Heart left ventricle (tissue), 16 donors: ENCODE data around the gene SHANK3. TPM values are rescaled to one million over a fixed set of nuclear protein-coding genes. Genes with fewer than 3 reads are reported as not detected.

Experiments used
- ATAC-seq, 4 donors: fragments of 200-7000 bp; cut with Tn5 transposase; one replicate each; pipeline ENCODE4 v1.9.1; 2020 to 2022; ENCODE audit warnings: moderate library complexity in 4 of 4, mild to moderate bottlenecking in 3 of 4, moderate number of reproducible peaks in 1 of 4
- DNase-seq, 5 donors: peaks; one replicate each; pipeline ENCODE4 v3.0.0-alpha.2; 2020
- H3K27ac ChIP-seq, 12 donors: fragments of 200-600 bp; sonication (generic) in 4 of 12; one replicate each; pipeline versions ENCODE4 v1.5.0 to v1.8.0; 2016 to 2022; ENCODE audit warnings: mild to moderate bottlenecking in 2 of 12
- H3K27me3 ChIP-seq, 9 donors: fragments of 200-600 bp; sonication (generic) in 2 of 9; one replicate each; pipeline versions ENCODE4 v1.5.1 to v1.8.0; 2016 to 2022; ENCODE audit warnings: mild to moderate bottlenecking in 3 of 9
- H3K36me3 ChIP-seq, 9 donors: fragments of 200-600 bp; sonication (generic) in 2 of 9; one replicate each; pipeline versions ENCODE4 v1.5.0 to v1.8.0; 2018 to 2022; ENCODE audit warnings: mild to moderate bottlenecking in 2 of 9
- H3K4me1 ChIP-seq, 12 donors: fragments of 200-600 bp; sonication (generic) in 4 of 12; one replicate each; pipeline versions ENCODE4 v1.5.0 to v1.8.0; 2016 to 2022; ENCODE audit warnings: mild to moderate bottlenecking in 3 of 12
- H3K4me3 ChIP-seq, 12 donors: fragments of 200-600 bp; sonication (generic) in 4 of 12; one replicate each; pipeline versions ENCODE4 v1.5.0 to v1.8.0; 2017 to 2022; ENCODE audit warnings: mild to moderate bottlenecking in 9 of 12, moderate library complexity in 4 of 12
- H3K9me3 ChIP-seq, 12 donors: fragments of 200-600 bp; sonication (generic) in 4 of 12; one replicate each; pipeline versions ENCODE4 v1.5.0 to v1.8.0; 2016 to 2022; ENCODE audit warnings: mild to moderate bottlenecking in 1 of 12
- POLR2A ChIP-seq, 2 donors: fragments of 450-650 bp; IDR thresholded peaks; one replicate each; pipeline ENCODE4 v1.6.1; 2017; ENCODE audit warnings: antibody characterized with exemption in 2 of 2, mild to moderate bottlenecking in 2 of 2, moderate library complexity in 2 of 2
- WGBS, 4 donors: extraction: QIAGEN DNeasy Blood & Tissue Kit in 2 of 4; methylation state at CpG; one replicate each; pipeline versions ENCODE4 v1.1.5 to v1.1.7; 2013 to 2018; 5-methylcytosine and 5-hydroxymethylcytosine counted together
- intact Hi-C, 10 donors: fragments of 100-400 bp; cut with DNase I; formaldehyde crosslinking; loops; one replicate each; pipeline versions ENCODE4 v1.11.1 to v1.14.2; 2022
- polyA plus RNA-seq, 2 donors: library from polyadenylated mRNA; stranded (reverse); fragments of 200-250 nt; gene quantifications; one replicate each; pipeline ENCODE4 v1.2.3, GENCODE V29; 2013
- total RNA-seq, 9 donors: library from RNA; depleted of rRNA in 2 of 9; stranded (reverse); fragments of >200 nt in 2 of 9; fragmentation: NEBNext Ultra II Directional in 3 of 9; extraction: Animal tissue kit (Norgen Biotek cat#: 25700) in 3 of 9; gene quantifications; one replicate each; pipeline versions ENCODE4 v1.1.0 to v1.2.4, GENCODE V29; 2016 to 2023
- TF ChIP-seq, protein P1 (sequence below), 12 donors: fragments of 200-600 bp; sonication (generic) in 4 of 12; IDR thresholded peaks; one replicate each; pipeline versions ENCODE4 v1.5.0 to v1.8.0; 2018 to 2022; ENCODE audit warnings: antibody characterized with exemption in 12 of 12, mild to moderate bottlenecking in 5 of 12
- donor health status: ischemic (EF 13 %, LVEDD 7.1; RV severe dilation, severe dysfunction).
- donor health status: healthy with polysubstance abuse.
- donor health status: DM: no; HTN: yes; CAD: no.
- donor health status: DM: no; HTN: no; CAD: no.
- donor health status: ischemic (EF 25% LVEDD 6.9; RV normal size, moderate dysfunction).
- donor health status: ischemic (EF 25% LVEDD 5.7; RV mildly dilated, moderate dysfunction).
- donor health status: healthy.
- donor health status: DM: yes; HTN: yes; CAD: no.
- donor health status: ischemic (EF 35%, LVEDD 5.7; RV mildly dilated, moderate dysfunction).
- donor health status: nonischemic (EF 11% LVEDD 7.7; RV severe dilation, severe dysfunction).
- donor health status: DM: yes; HTN: yes; CAD: no.
- donor health status: PGD.
- donor health status: ischemic (EF 29% LVEDD 5.4; RV normal size, mild dysfunction).
- donor health status: nonischemic (EF 23%, LVEDD 6.1; RV moderate dilation, normal function).

The SHANK3 gene
- total and polyA plus RNA-seq, 11 donors = 11.3 to 36.0 (median 21.9) TPM

DNA sequence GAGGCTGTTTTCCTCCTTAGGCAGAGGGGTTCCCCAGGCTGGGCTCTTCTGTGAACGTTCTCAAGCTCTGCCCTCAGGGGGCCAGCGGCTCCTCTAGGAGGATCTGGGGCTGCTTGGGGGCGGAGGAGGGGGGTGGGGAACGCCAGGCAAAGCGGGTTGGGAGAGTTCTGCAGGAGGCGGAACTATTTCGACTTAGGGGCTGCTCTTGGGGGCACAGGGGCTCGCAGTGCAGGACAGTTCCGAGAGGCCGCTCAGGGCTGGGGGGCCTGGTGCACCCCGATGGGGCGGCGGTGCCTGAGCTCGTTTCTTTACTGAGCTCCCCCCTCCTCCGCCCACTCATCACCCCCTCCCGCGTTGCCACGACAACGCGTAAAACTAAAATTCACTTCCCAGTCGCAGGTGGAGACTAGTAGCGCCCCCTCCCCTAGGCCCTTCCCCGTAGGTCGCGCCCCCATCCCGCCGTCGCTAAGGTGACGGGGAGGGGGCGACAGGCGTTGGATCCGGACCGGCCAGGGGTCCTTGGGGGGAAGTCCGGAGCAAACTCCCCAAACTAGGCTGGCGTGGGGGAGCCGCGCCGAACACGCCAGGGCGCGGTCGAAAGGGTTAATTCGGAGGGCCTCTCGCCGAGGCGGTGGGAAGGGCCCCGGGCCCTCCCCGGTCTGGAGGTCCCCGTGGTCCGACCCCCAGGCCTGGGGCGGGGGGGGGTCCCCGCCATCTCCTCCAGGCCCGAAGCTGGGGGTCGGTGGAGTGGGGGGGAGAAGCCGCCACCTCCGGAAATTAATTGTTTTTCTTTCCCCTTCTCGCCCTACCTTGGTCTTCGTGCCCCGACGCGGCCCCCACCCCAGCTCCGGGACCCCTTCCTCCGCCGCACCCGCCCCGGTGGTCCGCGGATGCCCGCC, 857 bp downstream of the SHANK3 start:
- no peak for DNase-seq
- Histone ChIP-seq H3K27me3 (peaks cover 4 to 54% (median 24%) of the 10 kb centered on the region in 9 donors), H3K36me3 (peaks cover 0 to 24% (median 0%) of the 10 kb centered on the region in 9 donors), H3K9me3 (no peaks in the 10 kb centered on the region), H3K4me1 (peaks cover 0 to 51% (median 7%) of the 10 kb centered on the region in 12 donors), H3K27ac (peak overlapping the region; percentile 67 to 98 (median 90)), H3K4me3 (peak overlapping the region; percentile 42 to 92 (median 57))
- ATAC-seq = peak in 2 of 4 donors; percentile 3 to 7
- TF ChIP-seq POLR2A (IDR thresholded peaks at IDR 0.05) = no peak
- TF ChIP-seq, protein P1, sequence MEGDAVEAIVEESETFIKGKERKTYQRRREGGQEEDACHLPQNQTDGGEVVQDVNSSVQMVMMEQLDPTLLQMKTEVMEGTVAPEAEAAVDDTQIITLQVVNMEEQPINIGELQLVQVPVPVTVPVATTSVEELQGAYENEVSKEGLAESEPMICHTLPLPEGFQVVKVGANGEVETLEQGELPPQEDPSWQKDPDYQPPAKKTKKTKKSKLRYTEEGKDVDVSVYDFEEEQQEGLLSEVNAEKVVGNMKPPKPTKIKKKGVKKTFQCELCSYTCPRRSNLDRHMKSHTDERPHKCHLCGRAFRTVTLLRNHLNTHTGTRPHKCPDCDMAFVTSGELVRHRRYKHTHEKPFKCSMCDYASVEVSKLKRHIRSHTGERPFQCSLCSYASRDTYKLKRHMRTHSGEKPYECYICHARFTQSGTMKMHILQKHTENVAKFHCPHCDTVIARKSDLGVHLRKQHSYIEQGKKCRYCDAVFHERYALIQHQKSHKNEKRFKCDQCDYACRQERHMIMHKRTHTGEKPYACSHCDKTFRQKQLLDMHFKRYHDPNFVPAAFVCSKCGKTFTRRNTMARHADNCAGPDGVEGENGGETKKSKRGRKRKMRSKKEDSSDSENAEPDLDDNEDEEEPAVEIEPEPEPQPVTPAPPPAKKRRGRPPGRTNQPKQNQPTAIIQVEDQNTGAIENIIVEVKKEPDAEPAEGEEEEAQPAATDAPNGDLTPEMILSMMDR (IDR thresholded peaks at IDR 0.05) = no peak
- WGBS, 4 donors = 2 to 3% (median 2%) methylated on average over 21 to 69 of the region's 69 CpGs
- intact Hi-C loops = loop anchor here in 6 of 10 donors (1.0 to 5.0 kb wide), 6 partner anchors 33 to 46 kb away; partner anchors contain the start of gene ARSA (in 4 of the 6)

DNA sequence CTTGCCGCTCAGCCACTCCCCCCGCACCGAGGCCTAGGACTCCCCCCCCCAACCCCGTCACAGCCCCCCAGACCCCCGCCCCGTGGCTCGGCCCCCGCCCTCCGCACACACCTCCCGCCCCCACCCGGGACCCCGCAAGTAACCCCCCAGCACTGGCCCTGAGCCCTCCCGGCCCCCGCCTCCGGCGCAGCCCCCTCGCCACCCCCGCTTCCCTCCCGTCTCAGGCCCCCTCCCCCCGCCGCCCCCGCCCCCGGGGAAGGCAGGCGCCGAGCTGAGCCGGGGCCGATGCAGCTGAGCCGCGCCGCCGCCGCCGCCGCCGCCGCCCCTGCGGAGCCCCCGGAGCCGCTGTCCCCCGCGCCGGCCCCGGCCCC, 1.5 kb downstream of the SHANK3 start:
- H3K9me3 ChIP-seq = no peaks in the 10 kb centered on the region
- no peak for DNase-seq
- H3K27ac ChIP-seq = peak overlapping the region; percentile 67 to 98 (median 90)
- peaks cover 0 to 30% (median 5%) of the 10 kb centered on the region in 9 donors for H3K36me3 ChIP-seq
- H3K4me3 ChIP-seq = peak overlapping the region; percentile 42 to 92 (median 57)
- ATAC-seq = no peak
- H3K4me1 ChIP-seq = peaks cover 0 to 57% (median 8%) of the 10 kb centered on the region in 12 donors
- intact Hi-C loops = loop anchor here in 6 of 10 donors (1.0 to 5.0 kb wide), 4 partner anchors 38 to 47 kb away; partner anchors contain the start of gene ARSA (in 4 of the 6)
- WGBS, 4 donors = 0 to 3% (median 1%) methylated on average over 10 to 43 of the region's 43 CpGs; no CpG with 5 or more reads in 1 of the 4 donors
- H3K27me3 ChIP-seq = peaks cover 4 to 48% (median 21%) of the 10 kb centered on the region in 9 donors
- TF ChIP-seq POLR2A (IDR thresholded peaks at IDR 0.05) = no peak
- TF ChIP-seq, protein P1 (IDR thresholded peaks at IDR 0.05) = no peak

DNA sequence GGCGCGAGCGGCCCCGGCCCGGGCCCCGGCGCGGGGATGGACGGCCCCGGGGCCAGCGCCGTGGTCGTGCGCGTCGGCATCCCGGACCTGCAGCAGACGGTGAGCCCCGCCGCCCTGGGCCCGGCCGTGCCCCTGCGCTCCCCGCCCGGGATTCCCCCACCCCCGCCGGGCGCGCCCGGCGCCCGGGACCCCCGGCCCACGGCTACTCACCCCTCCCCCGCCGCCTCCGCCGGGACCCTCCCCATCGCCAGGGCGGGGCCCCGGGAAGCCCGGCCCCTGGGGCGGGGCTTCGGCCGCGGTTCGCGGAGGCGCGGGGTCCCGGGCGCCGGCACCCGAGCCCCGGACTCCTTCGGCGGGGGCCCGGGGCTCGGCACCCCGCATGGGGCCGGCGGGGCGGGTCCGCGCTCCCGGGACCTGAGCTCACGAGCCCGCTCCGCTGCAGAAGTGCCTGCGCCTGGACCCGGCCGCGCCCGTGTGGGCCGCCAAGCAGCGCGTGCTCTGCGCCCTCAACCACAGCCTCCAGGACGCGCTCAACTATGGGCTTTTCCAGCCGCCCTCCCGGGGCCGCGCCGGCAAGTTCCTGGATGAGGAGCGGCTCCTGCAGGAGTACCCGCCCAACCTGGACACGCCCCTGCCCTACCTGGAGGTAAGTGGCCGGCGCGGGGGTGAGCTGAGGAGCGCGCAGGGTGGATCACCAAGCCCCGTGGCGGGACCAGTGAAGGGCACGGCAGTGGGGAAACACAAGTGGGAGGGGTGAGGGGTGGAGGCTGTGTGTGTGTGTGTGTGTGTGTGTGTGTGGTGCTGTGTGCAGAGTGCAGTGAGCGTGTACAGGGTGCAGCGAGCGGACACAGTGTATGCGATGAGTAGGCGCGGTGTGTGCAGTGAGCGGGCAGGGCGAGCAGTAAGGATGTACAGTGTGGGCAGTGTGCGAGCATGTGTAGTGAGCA, 2.3 kb downstream of the SHANK3 start:
- Histone ChIP-seq H3K9me3 (no peaks in the 10 kb centered on the region), H3K27ac (peak overlapping the region in 11 of 12 donors; percentile 32 to 80 (median 69)), H3K27me3 (peaks cover 4 to 44% (median 20%) of the 10 kb centered on the region in 9 donors), H3K4me1 (peaks cover 0 to 59% (median 9%) of the 10 kb centered on the region in 12 donors), H3K4me3 (peak overlapping the region; percentile 42 to 75 (median 60)), H3K36me3 (peaks cover 0 to 37% (median 9%) of the 10 kb centered on the region in 9 donors)
- no peak for ATAC-seq
- intact Hi-C loops = loop anchor here in 6 of 10 donors (1.0 to 5.0 kb wide), 4 partner anchors 37 to 48 kb away; partner anchors contain the start of gene ARSA (in 4 of the 6)
- WGBS, 4 donors = 4 to 28% (median 13%) methylated on average over 18 to 105 of the region's 105 CpGs
- no peak for DNase-seq
- TF ChIP-seq POLR2A (IDR thresholded peaks at IDR 0.05) = no peak
- TF ChIP-seq, protein P1 (IDR thresholded peaks at IDR 0.05) = no peak
